Measurements from ENCODE around the gene HOXD4.

The HOXD4 gene

GRCh38 chr2:176117823-176118371, 33.5 kb upstream of the HOXD4 start (continued):
- TF ChIP-seq ZNF148 (tag by site-specific recombination; IDR thresholded peaks at IDR 0.05; ENCODE audit: borderline replicate concordance) (no peak), HIC1 (tag by site-specific recombination; IDR thresholded peaks at IDR 0.05) (no peak), ZNF449 (tag by site-specific recombination; IDR thresholded peaks at IDR 0.05) (no peak), ZNF391 (tag by site-specific recombination; IDR thresholded peaks at IDR 0.05; ENCODE audit: borderline replicate concordance, low read depth) (no peak), GLIS2 (tag by site-specific recombination; IDR thresholded peaks at IDR 0.05) (no peak), ZBTB26 (tag by site-specific recombination; optimal IDR thresholded peaks at IDR 0.05) (no peak), ZNF133 (tag by site-specific recombination; IDR thresholded peaks at IDR 0.05) (no peak), CTCF (tag by site-specific recombination; IDR thresholded peaks at IDR 0.05) (no peak), ZFP37 (tag by site-specific recombination; IDR thresholded peaks at IDR 0.05) (no peak), ZNF645 (tag by site-specific recombination; IDR thresholded peaks at IDR 0.05) (no peak), ZBTB48 (tag by site-specific recombination; IDR thresholded peaks at IDR 0.05) (no peak)

GRCh38 chr2:176118601-176119339, 32.6 kb upstream of the HOXD4 start:
- no peak overlapping the region for H3K4me3 ChIP-seq (ENCODE audit: low read depth, low read length)
- peaks cover 9 to 98% of the 10 kb centered on the region in 2 experiments; a peak in 2 of 3 replicates for H3K36me3 ChIP-seq (ENCODE audit: control insufficient read depth in 2 of 2, insufficient read depth in 1 of 2, low read length in 2 of 2)
- H3K9me3 ChIP-seq (ENCODE audit: control insufficient read depth, insufficient read depth, low read depth, low read length): no peaks in the 10 kb centered on the region
- H3K4me1 ChIP-seq (ENCODE audit: control insufficient read depth, insufficient read depth, low read length): no peaks in the 10 kb centered on the region
- no peak overlapping the region for H3K27ac ChIP-seq (ENCODE audit: extremely low read depth, low read depth, low read length)
- POLR2A ChIA-PET: no interaction called here
- CTCF ChIA-PET: interaction anchor here (0.6 to 1.0 kb wide), 2 partner anchors 13 to 699 kb away, joined by 3 read pairs; no protein-coding TSS in a partner anchor
- TF ChIP-seq ZNF658 (tag by site-specific recombination; IDR thresholded peaks at IDR 0.05) (no peak), ZNF596 (tag by site-specific recombination; IDR thresholded peaks at IDR 0.05) (no peak), ZSCAN23 (tag by site-specific recombination; IDR thresholded peaks at IDR 0.05) (no peak), BCL6B (tag by site-specific recombination; IDR thresholded peaks at IDR 0.05) (no peak), ZNF19 (tag by site-specific recombination; IDR thresholded peaks at IDR 0.05; ENCODE audit: low read depth) (no peak), ZSCAN16 (tag by site-specific recombination; IDR thresholded peaks at IDR 0.05) (no peak), ZBTB8A (tag by site-specific recombination; IDR thresholded peaks at IDR 0.05) (no peak), ZNF843 (tag by site-specific recombination; IDR thresholded peaks at IDR 0.05) (no peak), ZNF174 (tag by site-specific recombination; IDR thresholded peaks at IDR 0.05) (no peak), ZNF138 (tag by site-specific recombination; IDR thresholded peaks at IDR 0.05; ENCODE audit: borderline replicate concordance) (no peak)
